KG1 (cell line): Measurements from ENCODE around the gene RPS19.

Experiments
- DNase-seq: peaks from one replicate; lab custom pipeline; 2025; lab: John Stamatoyannopoulos, UW

Gene RPS19

DNA sequence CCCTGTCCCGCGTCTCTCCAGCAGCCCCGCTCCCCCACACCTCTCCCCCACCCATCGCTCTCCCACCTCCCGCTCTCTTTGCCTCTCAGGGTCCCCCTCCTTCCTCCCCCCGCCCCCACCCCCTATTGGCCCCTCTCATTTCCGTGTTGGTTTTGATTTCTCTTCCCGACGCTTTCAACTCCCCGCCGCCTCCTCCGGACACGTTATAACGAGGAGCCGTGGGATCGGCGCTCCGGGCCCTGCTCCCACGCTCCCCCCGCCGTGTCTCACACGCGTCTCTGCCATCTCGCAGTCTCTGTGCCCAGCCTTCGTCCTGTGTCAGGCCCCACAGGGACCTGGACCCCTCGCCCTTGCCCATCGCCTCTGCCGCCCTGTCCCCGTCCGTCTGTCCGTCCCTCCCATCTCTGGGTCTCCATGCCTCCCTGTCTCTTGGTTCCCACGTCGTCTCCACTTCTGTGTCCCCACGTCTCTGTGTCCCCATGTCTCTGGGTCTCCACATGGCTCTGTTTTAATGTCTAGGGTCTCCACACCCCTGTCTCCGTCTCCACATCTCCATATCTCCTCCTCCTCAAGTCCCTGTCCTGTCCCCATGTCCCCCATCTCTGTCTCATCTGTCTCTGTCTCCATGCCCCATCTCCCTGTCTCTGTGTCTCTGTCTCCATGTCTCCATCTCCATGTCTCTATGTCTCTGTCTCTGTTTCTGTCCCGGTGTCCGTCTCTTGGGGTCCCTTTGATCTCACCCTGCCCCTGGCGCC, 55.1 kb downstream of the RPS19 start:
- no peak for DNase-seq

DNA sequence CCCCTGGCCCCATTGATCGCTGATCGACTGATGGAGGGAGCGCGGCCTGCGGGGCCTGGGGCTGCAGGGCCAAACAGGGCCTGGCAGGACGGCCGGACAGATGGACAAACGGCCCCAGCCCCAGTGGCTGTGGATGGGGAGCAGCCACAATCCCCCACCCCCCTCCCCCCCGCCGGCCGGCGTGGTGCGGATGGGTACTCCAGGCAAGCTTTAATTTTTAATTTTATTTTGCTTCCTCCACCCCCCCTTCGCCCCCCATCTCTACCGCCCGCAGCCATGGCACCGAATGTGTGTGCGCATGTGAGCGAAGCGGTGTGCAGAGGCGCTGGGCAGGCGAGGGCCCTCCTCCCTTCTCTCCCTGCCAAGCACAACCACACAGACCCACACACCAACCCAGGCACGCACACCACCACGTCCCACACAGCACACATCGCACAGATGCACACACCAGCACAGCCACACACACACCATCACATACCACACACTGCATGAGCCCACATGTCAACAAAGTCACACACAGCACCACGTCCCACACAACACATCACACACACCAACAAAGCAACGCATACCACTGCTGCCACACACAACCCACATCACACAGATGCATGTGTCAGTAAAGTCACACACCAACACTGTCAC, 55.8 kb downstream of the RPS19 start:
- no peak for DNase-seq

DNA sequence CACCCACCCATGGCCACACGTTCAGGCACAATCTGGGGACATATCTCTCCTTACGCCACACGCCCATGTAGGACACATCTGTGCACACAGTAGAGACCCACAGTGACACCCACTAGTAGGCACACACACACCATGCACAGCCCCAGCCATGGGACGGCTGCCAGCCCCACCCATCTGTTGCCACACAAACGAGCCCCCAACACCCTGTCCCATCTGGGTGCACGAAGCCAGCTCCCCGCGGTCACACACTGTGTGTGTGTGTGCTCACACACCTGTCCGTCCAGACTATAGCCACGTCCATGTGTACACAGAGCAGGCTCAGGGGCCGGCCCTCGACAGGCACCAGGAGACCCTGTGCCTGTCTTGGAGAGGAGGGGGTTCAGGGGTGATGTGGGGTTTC, 57.6 kb downstream of the RPS19 start:
- no peak for DNase-seq

DNA sequence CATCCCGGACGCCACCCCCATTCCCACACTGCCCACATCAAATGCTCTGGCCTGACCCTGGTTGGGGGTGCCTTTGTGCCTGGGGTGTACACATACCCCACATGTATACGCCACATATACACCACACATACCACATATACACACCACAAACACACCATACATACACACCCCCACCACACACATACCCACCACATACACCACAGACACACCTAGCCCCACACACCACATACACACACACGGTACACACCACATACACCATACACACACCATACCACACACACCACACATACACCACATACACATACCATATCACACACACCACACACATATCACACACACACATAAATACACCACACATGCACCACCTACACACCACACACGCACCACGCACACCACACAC, 58.0 kb downstream of the RPS19 start:
- DNase-seq: no peak

DNA sequence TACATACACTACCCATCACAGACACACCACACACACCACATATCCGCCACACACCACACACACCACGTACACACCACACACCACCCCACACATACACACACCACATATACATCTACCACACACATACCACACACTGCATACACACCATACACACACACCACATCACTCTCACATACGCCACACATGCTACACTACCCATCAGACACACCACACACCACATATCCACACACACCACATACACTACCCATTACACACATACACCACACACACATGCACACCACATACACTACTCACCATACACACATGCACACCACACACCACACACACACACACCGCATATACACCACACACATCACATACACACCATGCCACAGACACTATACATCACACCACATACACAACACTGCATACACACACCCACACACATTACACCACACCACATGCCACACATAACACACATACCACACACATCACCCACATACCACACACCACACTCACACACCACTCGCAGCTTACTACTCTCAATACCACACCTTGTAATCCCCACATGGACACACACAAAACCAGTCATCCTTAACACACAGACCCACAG, 58.7 kb downstream of the RPS19 start:
- DNase-seq: no peak

DNA sequence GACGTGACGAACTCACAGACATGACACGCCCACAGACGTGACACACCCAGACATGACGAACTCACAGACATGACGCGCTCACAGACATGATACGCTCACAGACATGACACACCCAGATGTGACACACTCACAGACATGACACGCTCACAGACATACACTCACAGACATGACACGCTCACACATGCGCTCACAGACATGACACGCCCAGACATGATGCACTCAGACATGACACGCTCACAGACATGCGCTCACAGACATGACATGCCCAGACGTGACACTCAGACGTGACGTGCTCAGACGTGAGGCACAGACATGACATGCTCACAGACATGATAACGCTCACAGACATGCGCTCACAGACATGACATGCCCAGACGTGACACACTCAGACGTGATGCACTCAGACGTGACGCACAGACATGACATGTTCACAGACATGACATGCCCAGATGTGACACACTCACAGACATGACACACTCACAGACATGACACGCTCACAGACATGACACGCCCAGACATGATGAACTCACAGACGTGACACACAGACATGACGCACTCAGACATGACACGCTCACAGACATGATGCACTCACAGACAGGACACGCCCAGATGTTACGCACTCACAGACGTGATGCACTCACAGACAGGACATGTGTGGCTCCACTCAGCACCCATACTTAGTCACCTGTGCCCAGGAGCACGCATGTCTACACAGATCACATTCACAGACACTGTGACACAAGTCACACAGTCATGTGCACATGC, 60.1 kb downstream of the RPS19 start:
- DNase-seq: no peak

DNA sequence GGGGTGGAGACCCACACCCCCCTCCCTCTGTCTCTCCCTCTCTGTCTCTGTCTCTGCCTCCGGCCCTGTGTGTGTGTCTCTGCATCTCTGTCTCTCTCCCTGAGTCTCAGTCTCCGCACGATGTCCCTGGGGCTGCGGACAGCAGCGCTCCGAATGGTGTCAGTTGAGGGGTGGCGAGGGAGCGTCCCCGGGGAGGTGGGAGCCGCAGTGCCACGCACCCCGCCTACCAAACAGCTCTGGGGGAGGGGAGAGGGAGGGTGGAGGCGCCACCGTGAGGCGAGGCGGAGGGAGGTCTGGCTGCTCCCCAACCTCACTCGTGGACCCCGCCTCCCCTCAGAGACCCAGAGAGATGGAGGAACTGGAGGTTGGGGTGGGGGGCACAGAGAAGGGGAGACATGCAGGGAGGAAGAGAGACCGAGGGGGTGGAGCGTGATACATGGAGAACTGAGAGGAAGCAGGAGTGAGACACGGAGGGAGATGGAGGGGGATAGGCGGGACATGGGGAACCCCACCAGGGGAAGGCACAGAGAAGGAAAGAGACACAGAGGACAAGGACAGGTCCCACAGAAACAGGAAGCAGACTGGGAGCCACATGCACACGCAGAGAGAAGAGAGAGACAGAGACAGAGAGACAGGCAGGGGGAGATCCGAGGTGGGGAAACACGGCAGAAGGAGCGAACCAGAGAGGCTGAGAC, 61.0 kb downstream of the RPS19 start:
- DNase-seq: no peak

DNA sequence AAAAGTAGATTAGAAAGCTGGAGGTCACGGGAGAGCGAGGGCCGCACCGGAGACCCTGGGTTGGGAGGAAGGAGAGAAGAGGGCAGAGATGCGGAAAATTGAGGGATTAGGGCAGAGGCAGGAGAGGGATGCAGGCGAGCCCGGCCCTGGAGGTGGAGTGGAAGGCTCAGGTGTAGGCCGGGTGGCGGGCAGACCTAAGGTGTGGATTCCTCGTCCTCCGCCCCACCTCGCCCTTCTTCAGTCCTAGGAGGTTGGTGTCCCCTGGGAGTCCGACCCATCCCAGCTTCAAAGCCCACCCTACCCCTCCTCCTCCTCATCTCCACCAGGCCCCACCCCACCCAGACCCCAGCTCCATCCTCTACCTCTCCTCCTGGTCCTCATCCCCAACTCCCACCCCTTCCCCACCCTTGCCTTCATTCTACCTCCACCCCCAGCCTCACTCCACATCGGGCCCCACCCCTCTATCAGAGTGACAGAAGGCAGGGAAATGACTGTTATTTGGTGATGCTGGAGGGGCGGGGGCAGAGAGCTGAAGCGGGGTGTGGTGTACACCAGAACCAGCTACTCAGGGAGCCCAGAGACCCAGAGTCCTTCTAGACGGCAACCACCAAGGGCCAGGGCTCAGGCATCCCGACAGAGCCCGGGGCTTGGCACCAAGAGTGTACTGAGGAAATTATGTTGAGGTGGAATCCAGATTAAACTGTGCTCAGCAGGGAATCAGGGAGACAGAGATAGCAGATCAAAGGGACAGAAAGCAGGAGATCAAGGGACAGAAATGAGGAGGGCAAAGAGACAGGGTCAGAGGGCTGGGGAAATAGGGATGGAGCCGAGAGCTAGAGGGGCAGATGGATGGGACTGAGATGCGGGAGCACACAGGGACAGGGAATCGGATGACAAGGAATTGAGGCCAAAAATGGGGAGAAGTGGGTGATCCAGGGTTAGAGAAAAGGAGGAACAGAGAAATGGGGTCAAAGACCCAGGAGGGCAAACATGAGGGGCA, 61.8 kb downstream of the RPS19 start:
- DNase-seq: no peak
